Measurements from ENCODE around the gene STK39.

The STK39 gene

GRCh38 chr2:168196764-168197180 is 50.6 kb downstream of the STK39 start:
- H3K27me3 ChIP-seq (ENCODE audit: insufficient read depth, insufficient read length), result no peaks in the 10 kb centered on the region
- no peak for TF ChIP-seq ZNF274 (IDR thresholded peaks at IDR 0.05; ENCODE audit: low read depth, low read length)
- TF ChIP-seq YY1 (IDR thresholded peaks at IDR 0.05; ENCODE audit: insufficient read depth, insufficient read length), result no peak
- no peak for TF ChIP-seq SUZ12 (IDR thresholded peaks at IDR 0.05; ENCODE audit: extremely low read depth, insufficient read depth, insufficient read length)
- H3K4me3 ChIP-seq (ENCODE audit: insufficient read length, low read depth), result no peak overlapping the region
- no peaks in the 10 kb centered on the region for H3K4me1 ChIP-seq (ENCODE audit: insufficient read depth, insufficient read length)
- no peak overlapping the region for H3K9ac ChIP-seq (ENCODE audit: insufficient read length, low read depth)
- H3K36me3 ChIP-seq (ENCODE audit: insufficient read depth, insufficient read length, low read length), result no peaks in the 10 kb centered on the region
- H3K9me3 ChIP-seq (ENCODE audit: insufficient read depth, low read length), result no peaks in the 10 kb centered on the region
- DNase-seq (ENCODE audit: low read depth, low spot score), result no peak

- no peak overlapping the region for H3K4me3 ChIP-seq (ENCODE audit: insufficient read length, low read depth)
Measured at GRCh38 chr2:168194784-168195522, 52.4 kb downstream of the STK39 start.

GRCh38 chr2:168192839-168193616 is 54.4 kb downstream of the STK39 start:
- no peak for TF ChIP-seq SUZ12 (IDR thresholded peaks at IDR 0.05; ENCODE audit: extremely low read depth, insufficient read depth, insufficient read length)
- TF ChIP-seq YY1 (IDR thresholded peaks at IDR 0.05; ENCODE audit: insufficient read depth, insufficient read length), result no peak
- no peak for TF ChIP-seq ZNF274 (IDR thresholded peaks at IDR 0.05; ENCODE audit: low read depth, low read length)
- no peaks in the 10 kb centered on the region for H3K4me1 ChIP-seq (ENCODE audit: insufficient read depth, insufficient read length)
- H3K9me3 ChIP-seq (ENCODE audit: insufficient read depth, low read length), result no peaks in the 10 kb centered on the region
- H3K36me3 ChIP-seq (ENCODE audit: insufficient read depth, insufficient read length, low read length), result no peaks in the 10 kb centered on the region
- H3K9ac ChIP-seq (ENCODE audit: insufficient read length, low read depth), result no peak overlapping the region
- no peak for DNase-seq (ENCODE audit: low read depth, low spot score)
- no peak overlapping the region for H3K4me3 ChIP-seq (ENCODE audit: insufficient read length, low read depth)
- no peaks in the 10 kb centered on the region for H3K27me3 ChIP-seq (ENCODE audit: insufficient read depth, insufficient read length)

More at GRCh38 chr2:168194784-168195522, 52.4 kb downstream of the STK39 start:
- H3K27me3 ChIP-seq (ENCODE audit: insufficient read depth, insufficient read length), result no peaks in the 10 kb centered on the region
- no peak overlapping the region for H3K9ac ChIP-seq (ENCODE audit: insufficient read length, low read depth)
- no peaks in the 10 kb centered on the region for H3K9me3 ChIP-seq (ENCODE audit: insufficient read depth, low read length)
- H3K4me1 ChIP-seq (ENCODE audit: insufficient read depth, insufficient read length), result no peaks in the 10 kb centered on the region
- no peaks in the 10 kb centered on the region for H3K36me3 ChIP-seq (ENCODE audit: insufficient read depth, insufficient read length, low read length)
- no peak for TF ChIP-seq YY1 (IDR thresholded peaks at IDR 0.05; ENCODE audit: insufficient read depth, insufficient read length)
- no peak for TF ChIP-seq SUZ12 (IDR thresholded peaks at IDR 0.05; ENCODE audit: extremely low read depth, insufficient read depth, insufficient read length)
- no peak for TF ChIP-seq ZNF274 (IDR thresholded peaks at IDR 0.05; ENCODE audit: low read depth, low read length)
- no peak for DNase-seq (ENCODE audit: low read depth, low spot score)

- Histone ChIP-seq H3K9ac (ENCODE audit: insufficient read length, low read depth) (no peak overlapping the region), H3K27me3 (ENCODE audit: insufficient read depth, insufficient read length) (no peaks in the 10 kb centered on the region), H3K9me3 (ENCODE audit: insufficient read depth, low read length) (no peaks in the 10 kb centered on the region), H3K4me1 (ENCODE audit: insufficient read depth, insufficient read length) (no peaks in the 10 kb centered on the region), H3K36me3 (ENCODE audit: insufficient read depth, insufficient read length, low read length) (no peaks in the 10 kb centered on the region), H3K4me3 (ENCODE audit: insufficient read length, low read depth) (no peak overlapping the region)
- DNase-seq (ENCODE audit: low read depth, low spot score), result no peak
- TF ChIP-seq ZNF274 (IDR thresholded peaks at IDR 0.05; ENCODE audit: low read depth, low read length), result no peak
- TF ChIP-seq YY1 (IDR thresholded peaks at IDR 0.05; ENCODE audit: insufficient read depth, insufficient read length), result no peak
- no peak for TF ChIP-seq SUZ12 (IDR thresholded peaks at IDR 0.05; ENCODE audit: extremely low read depth, insufficient read depth, insufficient read length)
Measured at GRCh38 chr2:168191955-168192785, 55.2 kb downstream of the STK39 start.

- H3K4me1 ChIP-seq (ENCODE audit: insufficient read depth, insufficient read length), result no peaks in the 10 kb centered on the region
Measured at GRCh38 chr2:168190590-168191336, 56.6 kb downstream of the STK39 start.

GRCh38 chr2:168189835-168190569 is 57.4 kb downstream of the STK39 start:
- Histone ChIP-seq H3K4me3 (ENCODE audit: insufficient read length, low read depth) (no peak overlapping the region), H3K4me1 (ENCODE audit: insufficient read depth, insufficient read length) (no peaks in the 10 kb centered on the region), H3K27me3 (ENCODE audit: insufficient read depth, insufficient read length) (no peaks in the 10 kb centered on the region), H3K9ac (ENCODE audit: insufficient read length, low read depth) (no peak overlapping the region), H3K36me3 (ENCODE audit: insufficient read depth, insufficient read length, low read length) (no peaks in the 10 kb centered on the region), H3K9me3 (ENCODE audit: insufficient read depth, low read length) (no peaks in the 10 kb centered on the region)
- no peak for TF ChIP-seq YY1 (IDR thresholded peaks at IDR 0.05; ENCODE audit: insufficient read depth, insufficient read length)
- TF ChIP-seq ZNF274 (IDR thresholded peaks at IDR 0.05; ENCODE audit: low read depth, low read length), result no peak
- TF ChIP-seq SUZ12 (IDR thresholded peaks at IDR 0.05; ENCODE audit: extremely low read depth, insufficient read depth, insufficient read length), result no peak
- no peak for DNase-seq (ENCODE audit: low read depth, low spot score)

More at GRCh38 chr2:168190590-168191336, 56.6 kb downstream of the STK39 start:
- Histone ChIP-seq H3K4me3 (ENCODE audit: insufficient read length, low read depth) (no peak overlapping the region), H3K36me3 (ENCODE audit: insufficient read depth, insufficient read length, low read length) (no peaks in the 10 kb centered on the region), H3K9me3 (ENCODE audit: insufficient read depth, low read length) (no peaks in the 10 kb centered on the region), H3K27me3 (ENCODE audit: insufficient read depth, insufficient read length) (no peaks in the 10 kb centered on the region), H3K9ac (ENCODE audit: insufficient read length, low read depth) (no peak overlapping the region)
- TF ChIP-seq SUZ12 (IDR thresholded peaks at IDR 0.05; ENCODE audit: extremely low read depth, insufficient read depth, insufficient read length) (no peak), YY1 (IDR thresholded peaks at IDR 0.05; ENCODE audit: insufficient read depth, insufficient read length) (no peak), ZNF274 (IDR thresholded peaks at IDR 0.05; ENCODE audit: low read depth, low read length) (no peak)
- DNase-seq (ENCODE audit: low read depth, low spot score), result no peak
